GM19351 (cell line): ENCODE measurements around the gene FST.

Experiments used
- ATAC-seq: cut with Tn5 transposase; IDR thresholded peaks from one replicate; pipeline ENCODE4 v1.9.1; 2021; ENCODE audit warnings: mild to moderate bottlenecking, moderate library complexity; ENCODE audit not compliant: unreplicated experiment

FST gene

DNA sequence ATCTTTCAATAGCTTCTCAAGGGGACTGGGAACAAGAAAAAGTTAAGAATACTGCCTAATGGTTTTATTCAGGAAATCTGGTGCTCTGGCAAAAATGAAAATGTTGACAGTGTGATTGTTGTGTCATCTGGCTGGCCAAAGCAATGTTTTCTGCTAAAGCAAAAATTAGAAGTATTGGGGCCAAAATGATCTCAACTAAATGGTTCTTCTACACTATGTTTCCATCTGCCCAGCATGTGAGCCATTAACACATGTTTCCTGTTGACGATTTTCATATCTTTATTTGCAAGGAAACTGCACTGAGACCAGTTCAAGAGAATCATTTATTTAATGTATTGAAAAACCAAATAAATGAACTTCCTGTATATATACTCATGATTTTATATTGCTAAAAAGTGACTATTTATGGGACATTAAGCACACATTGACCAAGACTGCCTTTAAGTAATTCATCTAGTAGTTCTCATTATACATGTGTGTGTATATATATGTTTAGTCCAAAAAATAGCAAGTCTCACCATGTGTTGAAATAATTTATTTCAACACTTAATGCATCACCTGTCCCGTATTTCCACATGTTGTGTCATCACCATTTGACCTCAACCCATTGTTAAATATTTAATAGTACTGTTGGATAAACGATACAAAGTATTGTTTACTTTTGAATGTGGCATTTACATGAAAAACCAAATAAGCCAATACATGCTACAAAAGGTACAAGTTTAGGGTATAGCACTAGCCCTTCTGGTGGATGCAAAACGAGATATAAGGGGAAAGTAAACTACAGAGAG lies 7.5 kb upstream of the FST start:
- no peak for ATAC-seq

- no peak for ATAC-seq
Observed at GRCh38 chr5:53473633-53474032, 6.8 kb upstream of the FST start.

DNA sequence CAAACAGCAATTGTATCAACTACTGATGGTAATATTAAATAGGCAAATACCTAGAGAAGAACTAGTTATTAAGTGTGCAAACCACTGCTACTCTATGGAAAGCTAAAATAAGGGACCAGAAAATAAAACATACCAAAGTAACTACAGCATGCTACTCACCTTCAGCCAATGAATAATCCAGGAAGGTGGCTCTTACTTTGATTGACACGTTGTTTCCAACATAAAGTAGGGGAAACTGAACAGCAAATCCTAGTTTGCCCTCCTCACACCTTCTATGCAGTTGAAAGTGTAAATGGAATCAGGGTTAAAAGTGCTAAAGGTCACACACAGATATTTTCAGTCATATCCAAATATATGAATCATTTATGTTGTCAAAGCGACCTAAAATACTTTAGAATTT lies 5.1 kb upstream of the FST start:
- ATAC-seq = no peak

- ATAC-seq = no peak
Observed at GRCh38 chr5:53476019-53476418, 4.4 kb upstream of the FST start.

- no peak for ATAC-seq
Observed at GRCh38 chr5:53476531-53477480, 3.6 kb upstream of the FST start.

GRCh38 chr5:53478411-53479044 lies 1.9 kb upstream of the FST start:
- ATAC-seq = no peak

DNA sequence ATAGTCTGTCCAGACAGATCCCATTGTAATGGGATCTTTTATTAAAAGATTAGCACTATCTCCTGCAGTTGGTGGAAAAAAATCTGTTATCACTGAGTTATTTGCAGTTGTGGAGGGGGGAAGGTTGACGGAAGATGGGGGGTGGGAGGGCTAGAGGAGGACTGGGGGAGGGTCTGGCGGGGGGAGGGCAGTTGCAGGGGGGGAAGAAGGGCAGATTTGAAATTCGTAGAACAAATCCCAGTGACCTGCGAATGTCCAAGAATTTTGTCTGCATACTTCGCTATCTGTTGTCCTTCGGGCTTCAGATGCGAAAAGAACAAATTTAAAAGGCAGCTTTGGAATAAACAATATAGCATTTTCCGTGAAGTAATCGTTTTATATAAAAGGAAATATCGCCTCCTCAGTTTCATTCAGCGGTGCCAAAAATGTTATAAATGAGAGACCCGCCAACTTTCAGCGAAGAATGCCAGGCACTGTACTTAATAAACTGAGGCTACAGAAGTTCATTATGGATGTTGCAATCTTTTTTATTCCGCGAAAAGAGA lies 1.3 kb upstream of the FST start:
- no peak for ATAC-seq

DNA sequence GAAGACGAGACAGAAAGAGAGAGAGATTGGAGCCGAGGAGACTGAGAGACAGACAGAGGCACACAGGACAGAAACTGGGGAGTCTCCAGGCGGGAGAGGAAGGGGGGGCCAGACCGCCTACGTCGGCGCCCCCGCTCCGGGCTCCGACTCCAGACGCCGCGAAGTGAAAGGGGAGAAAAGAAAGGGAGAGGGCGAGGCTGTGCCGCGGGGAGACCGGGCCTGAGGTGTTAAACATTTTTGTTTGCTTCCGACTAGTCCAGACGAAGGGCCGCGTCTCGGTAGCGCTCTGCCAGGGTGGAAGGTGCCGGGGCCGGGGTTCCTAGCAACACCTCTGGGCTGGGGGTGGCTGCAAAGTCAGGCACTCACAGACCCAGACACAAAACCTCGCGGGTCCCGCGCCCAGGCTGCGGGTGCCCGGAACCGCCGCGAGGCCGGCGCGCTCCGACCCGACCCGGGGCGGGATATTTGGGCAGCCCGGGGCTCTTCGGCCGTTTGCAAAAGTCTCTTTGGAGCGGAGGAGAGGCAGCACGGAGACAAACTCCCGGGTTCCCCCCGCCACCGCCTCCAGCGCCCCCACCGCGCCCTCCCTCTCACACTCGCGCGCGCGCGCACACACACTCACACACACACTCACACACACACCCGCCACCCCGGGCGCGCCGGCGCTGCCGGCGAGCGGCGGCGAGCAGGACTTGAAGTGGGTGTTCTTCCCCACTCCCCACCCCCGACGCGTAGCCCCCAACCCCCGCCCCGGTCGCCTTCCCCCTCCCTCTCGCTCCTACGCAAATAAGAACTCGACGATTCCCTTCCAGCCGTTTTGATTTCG lies 626 bp upstream of the FST start:
- ATAC-seq = no peak

- no peak for ATAC-seq
Observed at GRCh38 chr5:53481159-53481886, 894 bp downstream of the FST start.

DNA sequence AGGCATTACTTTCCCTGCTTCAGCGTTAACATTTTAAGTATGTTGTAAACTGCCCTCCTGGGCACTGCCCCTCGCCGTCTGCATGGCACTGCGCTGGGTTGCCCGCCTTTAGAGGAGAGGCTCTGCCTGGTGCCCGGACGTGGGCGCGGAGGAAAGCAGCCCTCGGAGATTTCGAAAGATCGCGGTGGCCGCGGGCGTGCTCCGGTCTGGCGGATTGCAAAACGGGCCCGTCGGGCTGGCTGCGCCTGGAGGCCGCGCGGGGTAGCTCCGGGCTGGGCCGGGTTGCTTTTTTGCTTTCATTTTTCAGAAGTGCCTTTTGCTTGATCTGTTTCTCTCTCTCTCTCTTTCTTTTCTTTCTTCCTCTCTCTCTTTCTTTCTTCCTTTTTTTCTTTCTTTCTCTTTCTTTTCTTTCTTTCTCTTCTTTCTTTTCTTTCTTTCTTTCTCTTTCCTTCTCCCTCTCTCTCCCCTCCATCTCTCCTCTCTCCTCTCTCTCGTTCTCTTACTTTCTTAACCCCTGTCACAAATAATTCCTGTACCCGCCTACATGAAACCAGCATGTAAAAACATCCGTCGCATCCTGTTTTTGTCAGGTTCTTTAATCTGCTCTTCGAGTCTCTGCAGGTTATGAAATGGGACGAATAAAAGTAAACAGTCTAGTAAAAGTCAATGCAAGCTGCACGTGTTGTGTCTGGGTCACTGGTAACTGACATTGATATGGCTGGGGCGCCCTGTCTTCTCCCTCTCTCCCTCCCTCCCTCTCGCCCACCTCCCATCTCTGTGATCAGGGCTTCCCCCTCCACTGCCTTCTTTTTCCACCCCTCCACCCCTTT lies 1.7 kb downstream of the FST start:
- peak; percentile 61 for ATAC-seq

DNA sequence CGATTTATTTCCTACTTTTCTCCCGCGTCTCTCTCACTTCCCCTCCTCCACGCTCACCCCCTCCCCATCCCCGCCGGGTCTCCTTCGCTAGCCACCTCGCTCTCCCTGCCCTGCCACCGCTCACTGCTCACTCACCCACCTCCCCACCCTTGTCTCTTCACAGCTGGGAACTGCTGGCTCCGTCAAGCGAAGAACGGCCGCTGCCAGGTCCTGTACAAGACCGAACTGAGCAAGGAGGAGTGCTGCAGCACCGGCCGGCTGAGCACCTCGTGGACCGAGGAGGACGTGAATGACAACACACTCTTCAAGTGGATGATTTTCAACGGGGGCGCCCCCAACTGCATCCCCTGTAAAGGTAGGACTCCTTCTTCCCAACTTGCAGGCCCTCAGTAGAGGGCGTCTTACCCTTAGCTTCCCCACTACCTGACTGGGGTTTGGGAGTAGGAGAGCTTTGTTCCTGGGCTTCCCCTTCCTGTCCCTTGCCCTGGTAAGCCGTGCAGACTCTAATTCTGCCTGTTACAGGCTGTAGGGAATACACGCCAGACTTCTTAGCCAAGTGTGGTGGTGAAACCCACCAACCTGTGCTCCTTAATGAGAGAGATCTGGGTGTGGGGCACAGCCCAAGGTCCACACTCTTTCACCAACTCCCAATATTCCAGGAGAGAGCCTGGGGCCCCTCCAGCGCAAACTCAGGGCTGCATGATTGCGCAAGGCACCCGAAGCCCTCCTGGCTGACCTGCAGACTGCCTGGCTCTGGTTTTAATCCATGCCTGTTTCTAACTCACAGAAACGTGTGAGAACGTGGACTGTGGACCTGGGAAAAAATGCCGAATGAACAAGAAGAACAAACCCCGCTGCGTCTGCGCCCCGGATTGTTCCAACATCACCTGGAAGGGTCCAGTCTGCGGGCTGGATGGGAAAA lies 2.5 kb downstream of the FST start:
- ATAC-seq = no peak

- ATAC-seq = no peak
Observed at GRCh38 chr5:53487436-53487835, 7.0 kb downstream of the FST start.

DNA sequence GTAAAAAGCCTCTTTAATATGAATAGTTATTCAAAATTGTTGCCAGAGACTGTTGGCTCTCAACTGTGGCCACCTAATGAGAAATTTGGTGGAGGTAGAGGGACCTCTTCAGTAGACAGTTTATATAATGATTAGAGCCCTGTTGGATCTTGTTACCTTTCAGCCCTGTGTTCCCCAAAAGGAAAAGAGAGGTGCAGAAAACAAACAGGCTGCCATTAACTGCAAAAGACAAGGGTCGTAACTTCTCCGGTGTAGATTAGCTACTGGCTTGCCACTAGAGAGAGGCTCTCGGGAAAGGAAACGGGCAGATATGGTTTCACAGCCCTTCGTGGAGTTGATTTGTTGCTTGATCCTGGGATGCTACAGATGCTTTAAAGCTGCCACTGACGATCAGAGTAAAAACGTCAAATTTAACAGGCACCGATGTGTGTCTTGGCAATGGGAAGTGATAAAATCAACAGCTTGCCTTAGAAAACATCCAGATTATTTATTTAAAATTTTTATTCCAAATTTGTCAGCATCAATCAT lies 7.8 kb downstream of the FST start:
- ATAC-seq = no peak

GRCh38 chr5:53490747-53491146 lies 10.3 kb downstream of the FST start:
- ATAC-seq = no peak

DNA sequence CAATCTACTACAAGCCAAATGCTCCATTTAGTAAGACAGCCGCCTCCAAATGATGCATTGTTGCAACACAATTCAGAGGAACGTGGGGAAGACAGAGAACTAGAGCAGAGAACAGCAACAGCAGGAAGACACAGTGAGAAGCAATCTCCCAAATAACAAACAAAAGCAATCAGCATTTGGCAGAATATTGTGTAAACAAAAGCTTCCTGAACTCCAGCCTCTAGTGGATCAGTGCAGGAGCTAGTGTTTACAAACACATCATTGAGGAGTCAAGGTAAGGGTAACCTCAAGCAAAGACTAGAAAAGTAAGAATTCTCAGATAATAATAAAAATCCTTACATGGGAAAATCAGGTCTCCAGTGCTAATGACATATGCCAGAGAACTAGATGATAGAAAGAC lies 20.6 kb downstream of the FST start:
- no peak for ATAC-seq

DNA sequence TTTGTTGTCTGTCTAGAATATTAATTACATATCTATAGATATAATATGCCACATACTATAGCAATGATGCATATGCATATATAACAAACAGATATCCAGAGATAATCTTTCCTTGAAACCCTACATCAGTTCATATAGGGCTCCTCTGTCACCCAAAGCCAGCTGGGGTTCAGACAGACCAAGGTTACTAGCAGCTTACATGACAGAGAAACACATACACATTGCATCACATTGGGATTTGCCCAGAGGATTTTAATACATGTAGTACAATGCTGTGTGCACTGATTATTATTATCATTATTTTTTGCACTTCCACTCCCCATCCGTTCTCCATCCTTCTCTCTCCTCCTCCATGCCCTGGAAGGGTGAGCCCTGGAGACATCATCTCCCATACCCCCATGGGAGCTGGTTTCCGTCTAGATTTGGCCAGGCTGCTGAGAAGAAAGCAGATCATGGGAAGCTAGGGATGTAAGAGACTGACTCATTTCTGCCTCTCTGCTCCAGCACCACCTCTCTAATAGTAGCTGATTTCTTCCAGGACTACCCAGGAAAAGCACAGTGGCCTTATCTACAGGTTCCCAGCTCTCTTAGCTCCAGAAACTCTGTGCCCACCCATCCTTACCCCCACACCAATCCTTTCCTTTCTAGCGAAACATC lies 23.3 kb downstream of the FST start:
- no peak for ATAC-seq

DNA sequence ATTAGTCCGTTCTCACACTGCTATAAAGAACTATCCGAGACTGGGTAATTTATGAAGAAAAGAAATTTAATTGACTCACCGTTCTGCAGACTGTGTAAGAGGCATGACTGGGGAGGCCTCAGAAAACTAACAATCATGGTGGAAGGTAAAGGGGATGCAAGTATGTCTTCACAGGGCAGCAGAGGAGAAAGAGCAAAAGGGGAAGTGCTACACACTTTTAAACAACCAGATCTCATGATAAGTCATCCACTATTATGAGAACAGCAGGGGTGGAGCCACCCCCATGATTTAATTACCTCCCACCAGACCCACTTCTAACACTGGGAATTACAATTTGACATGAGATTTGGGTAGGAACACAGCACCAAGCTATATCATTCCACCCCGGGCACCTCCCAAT lies 26.6 kb downstream of the FST start:
- no peak for ATAC-seq
